Measurements from ENCODE around the gene SIGLEC10.

GRCh38 chr19:51417810-51418157 lies 342 bp upstream of the SIGLEC10 start:
- TF ChIP-seq, protein P1, sequence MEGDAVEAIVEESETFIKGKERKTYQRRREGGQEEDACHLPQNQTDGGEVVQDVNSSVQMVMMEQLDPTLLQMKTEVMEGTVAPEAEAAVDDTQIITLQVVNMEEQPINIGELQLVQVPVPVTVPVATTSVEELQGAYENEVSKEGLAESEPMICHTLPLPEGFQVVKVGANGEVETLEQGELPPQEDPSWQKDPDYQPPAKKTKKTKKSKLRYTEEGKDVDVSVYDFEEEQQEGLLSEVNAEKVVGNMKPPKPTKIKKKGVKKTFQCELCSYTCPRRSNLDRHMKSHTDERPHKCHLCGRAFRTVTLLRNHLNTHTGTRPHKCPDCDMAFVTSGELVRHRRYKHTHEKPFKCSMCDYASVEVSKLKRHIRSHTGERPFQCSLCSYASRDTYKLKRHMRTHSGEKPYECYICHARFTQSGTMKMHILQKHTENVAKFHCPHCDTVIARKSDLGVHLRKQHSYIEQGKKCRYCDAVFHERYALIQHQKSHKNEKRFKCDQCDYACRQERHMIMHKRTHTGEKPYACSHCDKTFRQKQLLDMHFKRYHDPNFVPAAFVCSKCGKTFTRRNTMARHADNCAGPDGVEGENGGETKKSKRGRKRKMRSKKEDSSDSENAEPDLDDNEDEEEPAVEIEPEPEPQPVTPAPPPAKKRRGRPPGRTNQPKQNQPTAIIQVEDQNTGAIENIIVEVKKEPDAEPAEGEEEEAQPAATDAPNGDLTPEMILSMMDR (IDR thresholded peaks at IDR 0.05 in 4 of 5, conservative IDR thresholded peaks at IDR 0.05 in 1 of 5): no peak
- TF ChIP-seq POLR2A (IDR thresholded peaks at IDR 0.05): no peak

Data from gastrocnemius medialis (tissue), 4 donors.